Naive thymus-derived CD4-positive, alpha-beta T cell (primary cell): ENCODE data around the gene SCN8A. TPM values are rescaled to one million over a fixed set of nuclear protein-coding genes. Genes with fewer than 3 reads are reported as not detected.
"Not testable (repeated sequence)": the region's sequence is repeated elsewhere in the genome, so short reads cannot be mapped to it uniquely, and the experiment has no call there.

Experiments used
- ATAC-seq: fragments of 150-1000 bp; cut with Tn5 transposase; 2 replicates; pipeline ENCODE4 v1.10.0; 2021; ENCODE audit warnings: mild to moderate bottlenecking, moderate library complexity
- CTCF ChIA-PET: fragments of 350-600 bp; sonication (Branson Sonifier 250); formaldehyde crosslinking; loops from one replicate; lab custom pipeline; 2021; ENCODE audit warnings: antibody characterized with exemption; lab: Charles Lee
- POLR2A ChIA-PET: fragments of 350-600 bp; sonication (Branson Sonifier 250); formaldehyde crosslinking; loops from one replicate; lab custom pipeline; 2021; ENCODE audit warnings: antibody characterized with exemption, inconsistent platforms; lab: Charles Lee
- DNase-seq, 9 donors: peaks; one replicate each; pipeline versions ENCODE4 v3.0.0 to v3.0.0-alpha.2; 2020 to 2022; ENCODE audit warnings: mixed read lengths in 1 of 9
- H3K27ac ChIP-seq: one replicate; pipeline ENCODE4 v1.7.0; 2013; ENCODE audit warnings: mild to moderate bottlenecking, low read depth, low read length, moderate library complexity
- H3K27me3 ChIP-seq, 2 donors: one replicate each; pipeline ENCODE4 v1.7.0; 2013; ENCODE audit warnings: low read length in 2 of 2, mild to moderate bottlenecking in 2 of 2, moderate library complexity in 2 of 2; ENCODE audit not compliant: control insufficient read depth in 2 of 2, insufficient read depth in 2 of 2
- H3K36me3 ChIP-seq, 3 experiments: 1 replicate in 2 of 3; 2 replicates in 1 of 3; pipeline ENCODE4 v1.7.0; 2013; ENCODE audit warnings: low read length in 3 of 3, mild to moderate bottlenecking in 3 of 3, moderate library complexity in 1 of 3; ENCODE audit not compliant: insufficient read depth in 3 of 3, control insufficient read depth in 2 of 3
- H3K4me1 ChIP-seq, 2 donors: one replicate each; pipeline ENCODE4 v1.7.0; 2013; ENCODE audit warnings: low read length in 2 of 2, mild to moderate bottlenecking in 2 of 2, moderate library complexity in 1 of 2; ENCODE audit not compliant: control insufficient read depth in 2 of 2, insufficient read depth in 2 of 2
- H3K4me3 ChIP-seq: 2 replicates; pipeline ENCODE4 v1.7.0; 2013; ENCODE audit warnings: mild to moderate bottlenecking, low read length
- H3K9me3 ChIP-seq, 3 experiments: 1 replicate in 2 of 3; 2 replicates in 1 of 3; pipeline ENCODE4 v1.7.0; 2013; ENCODE audit warnings: low read length in 3 of 3; ENCODE audit not compliant: control insufficient read depth in 2 of 3
- H3K27ac Mint-ChIP-seq, 9 donors: one replicate each; pipeline ENCODE4 v1.8.0; 2020 to 2022; ENCODE audit warnings: mixed read lengths in 9 of 9, mild to moderate bottlenecking in 8 of 9, moderate library complexity in 5 of 9, inconsistent platforms in 2 of 9
- H3K27me3 Mint-ChIP-seq, 5 donors: one replicate each; pipeline ENCODE4 v1.8.0; 2021 to 2022; ENCODE audit warnings: mixed read lengths in 5 of 5, mild to moderate bottlenecking in 1 of 5
- H3K36me3 Mint-ChIP-seq, 5 donors: one replicate each; pipeline ENCODE4 v1.8.0; 2020 to 2022; ENCODE audit warnings: mixed read lengths in 5 of 5, mild to moderate bottlenecking in 3 of 5, inconsistent platforms in 1 of 5
- H3K4me1 Mint-ChIP-seq, 7 donors: one replicate each; pipeline ENCODE4 v1.8.0; 2020 to 2022; ENCODE audit warnings: mixed read lengths in 7 of 7, mild to moderate bottlenecking in 3 of 7, inconsistent platforms in 1 of 7
- H3K4me3 Mint-ChIP-seq, 10 donors: one replicate each; pipeline ENCODE4 v1.8.0; 2020 to 2022; ENCODE audit warnings: mild to moderate bottlenecking in 10 of 10, mixed read lengths in 10 of 10, moderate library complexity in 6 of 10, inconsistent platforms in 2 of 10
- H3K9me3 Mint-ChIP-seq, 11 donors: one replicate each; pipeline ENCODE4 v1.8.0; 2020 to 2022; ENCODE audit warnings: mixed read lengths in 11 of 11, mild to moderate bottlenecking in 4 of 11, inconsistent platforms in 1 of 11, moderate library complexity in 1 of 11
- intact Hi-C, 2 donors: fragments of 100-400 bp; cut with micrococcal nuclease; formaldehyde crosslinking; loops; one replicate each; pipeline ENCODE4 v1.15.1; 2023
- polyA plus RNA-seq, 2 donors: library from polyadenylated mRNA; unstranded; fragments of 300-500 nt; fragmentation: Illumina TruSeq; gene quantifications; one replicate each; pipeline ENCODE4 v1.2.3, GENCODE V29; 2021
- total RNA-seq, 6 experiments: library from RNA in 5 of 6; stranded (reverse) in 5 of 6; gene quantifications; 1 replicate in 5 of 6; 2 replicates in 1 of 6; pipeline ENCODE4 v1.2.3 and lab custom pipeline; 2021 to 2026

The SCN8A gene
- total and polyA plus RNA-seq, 7 experiments from 2014 or later, result 0.01 to 1.1 (median 0.33) TPM

- peaks cover 0 to 12% of the 10 kb centered on the region in 2 donors for H3K27me3 ChIP-seq
- POLR2A ChIA-PET, result interaction anchor here (0.7 kb wide), 1 partner anchor 174 kb away, joined by 3 read pairs; no protein-coding TSS in a partner anchor
Measured at GRCh38 chr12:51593021-51593420, 2.0 kb downstream of the SCN8A start.

GRCh38 chr12:51593539-51593938 is 2.5 kb downstream of the SCN8A start:
- peaks cover 61 to 69% (median 65%) of the 10 kb centered on the region in 5 donors for H3K27me3 Mint-ChIP-seq
- Histone ChIP-seq H3K9me3 (no peaks in the 10 kb centered on the region), H3K27me3 (peaks cover 0 to 12% of the 10 kb centered on the region in 2 donors), H3K27ac (no peak overlapping the region), H3K4me3 (no peak overlapping the region), H3K36me3 (no peaks in the 10 kb centered on the region), H3K4me1 (peaks cover 6 to 9% of the 10 kb centered on the region in 2 donors)
- H3K36me3 Mint-ChIP-seq, result peaks cover 0 to 2% (median 0%) of the 10 kb centered on the region in 5 donors
- DNase-seq, result peak in 5 of 9 donors; percentile 10 to 43 (median 33)
- ChIA-PET POLR2A (no interaction called here), CTCF (interaction anchor here (1.0 kb wide), 1 partner anchor 61 kb away, joined by 3 read pairs; no protein-coding TSS in a partner anchor)
- H3K4me3 Mint-ChIP-seq, result peak overlapping the region in 1 of 10 donors; percentile 26
- intact Hi-C loops, result loop anchor here in 1 of 2 donors (5.0 kb wide), 1 partner anchor 229 kb away; no protein-coding TSS in a partner anchor
- peaks cover 9 to 24% (median 20%) of the 10 kb centered on the region in 7 donors for H3K4me1 Mint-ChIP-seq
- H3K27ac Mint-ChIP-seq, result no peak overlapping the region
- peaks cover 0 to 1% (median 0%) of the 10 kb centered on the region in 11 donors for H3K9me3 Mint-ChIP-seq
- ATAC-seq, result no peak

More at GRCh38 chr12:51593021-51593420, 2.0 kb downstream of the SCN8A start:
- peak overlapping the region in 1 of 10 donors; percentile 17 for H3K4me3 Mint-ChIP-seq
- Histone ChIP-seq H3K27ac (no peak overlapping the region), H3K36me3 (no peaks in the 10 kb centered on the region), H3K9me3 (no peaks in the 10 kb centered on the region), H3K4me3 (no peak overlapping the region), H3K4me1 (peaks cover 6 to 9% of the 10 kb centered on the region in 2 donors)
- DNase-seq, result no peak
- peaks cover 0 to 2% (median 0%) of the 10 kb centered on the region in 5 donors for H3K36me3 Mint-ChIP-seq
- peaks cover 57 to 69% (median 64%) of the 10 kb centered on the region in 5 donors for H3K27me3 Mint-ChIP-seq
- no peak overlapping the region for H3K27ac Mint-ChIP-seq
- ATAC-seq, result no peak
- intact Hi-C loops, result loop anchor here in 1 of 2 donors (5.0 kb wide), 1 partner anchor 229 kb away; no protein-coding TSS in a partner anchor
- peaks cover 0 to 1% (median 0%) of the 10 kb centered on the region in 11 donors for H3K9me3 Mint-ChIP-seq
- CTCF ChIA-PET, result interaction anchor here (1.0 kb wide), 1 partner anchor 61 kb away, joined by 3 read pairs; no protein-coding TSS in a partner anchor
- H3K4me1 Mint-ChIP-seq, result peaks cover 9 to 24% (median 20%) of the 10 kb centered on the region in 7 donors

DNA sequence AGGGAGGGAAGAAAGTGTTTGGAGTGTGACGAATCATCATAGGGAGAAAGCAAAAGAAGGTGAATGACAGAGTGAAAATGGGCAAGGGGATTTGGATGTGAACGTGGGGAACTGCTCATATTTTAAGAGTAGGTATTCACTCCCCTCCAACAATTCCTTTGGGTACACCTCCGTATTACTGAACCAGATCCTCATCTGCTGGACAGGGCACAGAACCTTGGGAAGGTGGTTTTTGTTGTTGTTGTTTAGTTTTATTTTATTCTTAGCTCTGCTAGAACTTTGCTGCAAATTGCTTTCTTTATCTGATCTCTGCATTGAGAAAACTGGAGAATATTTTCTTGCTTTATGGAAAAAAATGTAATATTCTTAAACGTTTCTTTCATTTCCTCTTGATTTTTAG is 7.1 kb downstream of the SCN8A start:
- ChIA-PET POLR2A (no interaction called here), CTCF (interaction anchor here (0.5 kb wide), 1 partner anchor 277 kb away, joined by 5 read pairs; no protein-coding TSS in a partner anchor)
- H3K27ac Mint-ChIP-seq, result no peak overlapping the region
- Histone ChIP-seq H3K27me3 (no peaks in the 10 kb centered on the region), H3K4me3 (no peak overlapping the region), H3K27ac (no peak overlapping the region), H3K36me3 (no peaks in the 10 kb centered on the region), H3K4me1 (no peaks in the 10 kb centered on the region), H3K9me3 (no peaks in the 10 kb centered on the region)
- H3K9me3 Mint-ChIP-seq, result no peaks in the 10 kb centered on the region
- ATAC-seq (no peak), DNase-seq (no peak)
- no peak overlapping the region for H3K4me3 Mint-ChIP-seq
- peaks cover 41 to 55% (median 47%) of the 10 kb centered on the region in 5 donors for H3K27me3 Mint-ChIP-seq
- H3K4me1 Mint-ChIP-seq, result no peaks in the 10 kb centered on the region
- intact Hi-C loops, result no loop called here
- no peaks in the 10 kb centered on the region for H3K36me3 Mint-ChIP-seq

- ChIA-PET CTCF (no interaction called here), POLR2A (no interaction called here)
- Mint-ChIP-seq H3K4me1 (no peaks in the 10 kb centered on the region), H3K36me3 (no peaks in the 10 kb centered on the region), H3K4me3 (no peak overlapping the region), H3K27me3 (peaks cover 26 to 61% (median 32%) of the 10 kb centered on the region in 5 donors), H3K27ac (no peak overlapping the region), H3K9me3 (no peaks in the 10 kb centered on the region)
- Histone ChIP-seq H3K36me3 (no peaks in the 10 kb centered on the region), H3K27ac (no peak overlapping the region), H3K4me3 (no peak overlapping the region), H3K4me1 (no peaks in the 10 kb centered on the region), H3K9me3 (no peaks in the 10 kb centered on the region), H3K27me3 (no peaks in the 10 kb centered on the region)
- intact Hi-C loops, result no loop called here
- ATAC-seq (no peak), DNase-seq (no peak)
Measured at GRCh38 chr12:51600721-51601120, 9.7 kb downstream of the SCN8A start.

- ChIA-PET POLR2A (no interaction called here), CTCF (no interaction called here)
- H3K27ac Mint-ChIP-seq, result no peak overlapping the region
- H3K27ac ChIP-seq, result no peak overlapping the region
- no peak for DNase-seq
- H3K9me3 Mint-ChIP-seq, result no peaks in the 10 kb centered on the region
- H3K36me3 Mint-ChIP-seq, result no peaks in the 10 kb centered on the region
- no peaks in the 10 kb centered on the region for H3K4me1 ChIP-seq
- intact Hi-C loops, result no loop called here
- H3K9me3 ChIP-seq, result no peaks in the 10 kb centered on the region
- H3K4me1 Mint-ChIP-seq, result no peaks in the 10 kb centered on the region
- no peak for ATAC-seq
- peaks cover 22 to 63% (median 28%) of the 10 kb centered on the region in 5 donors for H3K27me3 Mint-ChIP-seq
- H3K4me3 Mint-ChIP-seq, result no peak overlapping the region
- H3K36me3 ChIP-seq, result no peaks in the 10 kb centered on the region
- H3K4me3 ChIP-seq, result no peak overlapping the region
- no peaks in the 10 kb centered on the region for H3K27me3 ChIP-seq
Measured at GRCh38 chr12:51601241-51601640, 10.2 kb downstream of the SCN8A start.

- H3K36me3 Mint-ChIP-seq, H3K27ac Mint-ChIP-seq, H3K9me3 ChIP-seq, H3K9me3 Mint-ChIP-seq, H3K4me1 ChIP-seq, H3K27ac ChIP-seq, POLR2A ChIA-PET, H3K27me3 ChIP-seq, CTCF ChIA-PET, intact Hi-C loops, H3K4me3 Mint-ChIP-seq, ATAC-seq, H3K36me3 ChIP-seq, H3K4me3 ChIP-seq, DNase-seq: not testable (repeated sequence)
- H3K4me1 Mint-ChIP-seq, result peaks cover 7 to 18% (median 14%) of the 10 kb centered on the region in 7 donors
- H3K27me3 Mint-ChIP-seq, result peaks cover 6 to 39% (median 12%) of the 10 kb centered on the region in 5 donors
Measured at GRCh38 chr12:51605896-51606295, 14.9 kb downstream of the SCN8A start.

GRCh38 chr12:51607197-51607596 is 16.2 kb downstream of the SCN8A start:
- H3K4me1 ChIP-seq, H3K27me3 ChIP-seq, H3K4me3 ChIP-seq, H3K27ac Mint-ChIP-seq, intact Hi-C loops, H3K9me3 ChIP-seq, CTCF ChIA-PET, POLR2A ChIA-PET, H3K36me3 Mint-ChIP-seq, ATAC-seq, H3K36me3 ChIP-seq, H3K4me3 Mint-ChIP-seq, DNase-seq, H3K27ac ChIP-seq, H3K9me3 Mint-ChIP-seq: not testable (repeated sequence)
- Mint-ChIP-seq H3K4me1 (peaks cover 7 to 18% (median 14%) of the 10 kb centered on the region in 7 donors), H3K27me3 (peaks cover 6 to 34% (median 12%) of the 10 kb centered on the region in 5 donors)
